Fibroblast of skin of right biceps (primary cell): ENCODE measurements around the gene WIPF1.

ENCODE experiments used
- DNase-seq: peaks from one replicate; pipeline ENCODE4 v3.0.0-alpha.2; 2013

WIPF1 gene

DNA sequence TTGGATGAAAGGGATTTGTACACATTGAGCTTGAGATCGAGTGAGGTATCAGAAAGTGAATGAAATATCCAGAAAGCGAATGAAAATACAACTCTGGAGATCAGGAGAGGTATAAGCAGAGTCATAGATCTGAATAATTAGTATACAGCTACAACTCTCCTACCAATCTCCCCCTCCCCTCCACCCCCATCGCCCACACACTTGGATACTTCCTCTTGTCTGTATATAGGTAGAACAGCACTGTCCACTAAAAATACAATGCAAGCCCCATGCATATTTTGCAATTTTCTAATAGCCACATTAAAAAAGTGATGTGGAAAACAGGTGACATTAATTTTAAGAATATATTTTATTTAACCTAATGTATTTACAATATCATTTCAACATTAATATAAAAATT, 23.7 kb upstream of the WIPF1 start:
- DNase-seq, result no peak

DNA sequence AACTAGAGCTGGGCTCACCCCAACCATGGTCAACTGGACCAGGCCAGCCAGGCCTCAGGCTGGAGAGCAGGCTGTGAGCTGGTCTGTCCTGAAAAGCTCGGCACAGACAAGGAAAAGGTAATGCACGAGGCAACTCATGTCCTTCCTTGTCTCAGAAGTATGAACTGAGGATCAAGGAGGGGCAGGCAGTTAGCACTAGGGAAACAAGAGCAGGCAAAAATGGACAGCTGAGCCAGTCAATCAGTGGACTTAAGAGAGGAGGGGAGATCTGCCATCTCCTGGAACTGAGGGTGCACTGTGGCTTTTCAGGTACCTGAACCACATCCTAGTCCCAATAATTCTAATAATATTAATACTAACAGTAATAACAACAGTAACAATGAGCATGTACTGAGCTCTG, 20.6 kb upstream of the WIPF1 start:
- DNase-seq, result no peak

DNA sequence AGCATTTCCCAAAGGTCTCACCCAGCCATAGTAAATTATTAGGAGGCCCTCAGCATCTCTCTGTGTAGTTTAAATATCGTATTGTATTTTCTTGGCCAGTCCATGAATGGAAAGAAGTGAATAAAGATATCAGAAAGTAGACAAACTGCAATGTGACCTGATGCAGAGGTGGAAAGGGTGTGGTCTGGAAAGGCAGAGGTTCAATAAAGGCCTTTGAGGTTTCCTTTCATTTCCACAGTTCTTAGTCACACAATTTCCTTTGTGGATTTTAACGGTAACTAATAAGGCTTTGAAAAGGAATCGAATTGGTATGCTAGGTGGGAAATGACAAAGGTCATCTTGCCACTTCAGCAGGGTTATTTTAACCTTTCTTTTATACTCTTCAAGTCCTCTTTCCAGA, 20.1 kb upstream of the WIPF1 start:
- no peak for DNase-seq

DNA sequence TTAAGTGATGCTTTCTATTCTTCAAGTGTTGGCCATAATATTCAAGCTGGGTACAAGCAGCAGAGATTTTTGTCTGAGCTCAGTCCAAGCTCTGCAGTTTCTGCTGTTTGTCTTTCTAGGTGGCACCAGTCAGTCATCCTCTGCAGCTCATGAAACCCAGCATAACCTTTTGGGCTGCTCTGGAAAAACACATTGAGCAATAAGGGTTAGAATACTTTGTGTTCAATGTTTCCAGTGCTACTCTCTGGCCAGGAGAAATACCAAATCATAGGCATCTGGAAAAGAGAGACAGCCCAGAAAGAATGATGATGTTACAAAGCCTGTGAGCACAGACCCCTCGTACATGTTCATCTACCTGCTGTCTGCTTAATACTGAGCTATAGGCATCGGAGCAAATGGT, 19.5 kb upstream of the WIPF1 start:
- DNase-seq, result no peak

DNA sequence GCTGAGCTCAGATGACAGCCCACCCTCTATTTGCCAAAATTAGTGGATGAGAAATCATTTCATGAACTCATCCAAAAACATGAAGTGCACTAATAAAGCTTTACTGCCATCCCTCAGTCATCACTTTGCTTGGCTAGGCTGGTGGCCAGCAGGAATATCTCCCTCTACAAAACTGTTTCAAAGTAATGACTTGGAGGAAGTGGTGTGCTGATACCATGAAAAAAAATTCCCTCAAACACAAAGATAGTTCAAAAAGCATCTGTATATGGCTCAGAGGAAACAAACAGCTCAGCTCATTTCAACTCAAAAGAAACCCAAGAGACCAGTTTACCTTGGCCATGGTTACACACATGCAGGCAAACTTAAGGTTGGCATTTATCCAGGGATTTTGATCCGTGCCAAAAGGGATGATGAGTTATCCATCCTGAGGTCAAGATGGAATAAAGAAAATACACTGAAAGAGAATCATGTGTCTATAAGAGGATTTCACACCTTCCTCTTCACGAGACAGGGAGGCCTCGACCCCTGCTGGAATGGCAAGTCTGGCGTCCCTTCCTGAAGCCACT, 18.4 kb upstream of the WIPF1 start:
- DNase-seq, result peak; percentile 86

DNA sequence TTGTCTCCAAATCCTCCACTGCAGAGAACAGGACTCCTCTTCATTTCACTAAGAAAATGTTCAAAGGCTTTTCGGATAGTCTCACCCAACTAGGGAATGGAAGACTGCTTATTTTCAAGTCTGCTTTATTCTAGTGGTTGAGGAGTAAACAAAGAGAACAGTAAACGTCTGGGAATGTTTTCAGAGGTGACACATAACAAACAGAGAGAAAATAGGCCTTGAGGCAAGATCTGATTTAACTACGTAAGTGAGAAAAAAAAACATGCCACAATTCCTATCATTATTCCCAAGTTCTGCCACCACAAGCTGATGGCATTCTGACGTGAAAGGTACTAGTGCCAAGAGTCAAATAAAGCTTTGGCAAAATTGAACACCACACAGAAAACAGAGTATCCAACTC, 16.7 kb upstream of the WIPF1 start:
- DNase-seq, result peak; percentile 63

DNA sequence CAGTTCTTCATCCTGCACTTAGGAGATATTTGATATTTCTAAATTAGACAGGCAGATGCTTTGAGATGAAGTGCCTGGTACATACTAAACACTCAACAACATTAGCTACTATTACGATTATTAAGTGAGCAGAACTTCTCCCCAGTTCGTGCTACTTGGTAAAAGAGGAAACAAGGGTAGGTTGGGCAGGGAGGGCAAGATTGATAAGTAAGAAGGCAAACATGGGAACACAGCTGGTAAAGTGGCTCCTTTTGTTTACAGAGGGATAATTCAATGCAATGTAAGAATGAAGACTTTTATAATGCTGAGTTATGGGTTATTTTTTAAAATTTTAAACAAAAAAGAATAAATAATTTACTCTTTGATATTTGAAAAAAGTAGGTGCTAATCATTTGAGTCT, 15.9 kb upstream of the WIPF1 start:
- DNase-seq, result no peak

DNA sequence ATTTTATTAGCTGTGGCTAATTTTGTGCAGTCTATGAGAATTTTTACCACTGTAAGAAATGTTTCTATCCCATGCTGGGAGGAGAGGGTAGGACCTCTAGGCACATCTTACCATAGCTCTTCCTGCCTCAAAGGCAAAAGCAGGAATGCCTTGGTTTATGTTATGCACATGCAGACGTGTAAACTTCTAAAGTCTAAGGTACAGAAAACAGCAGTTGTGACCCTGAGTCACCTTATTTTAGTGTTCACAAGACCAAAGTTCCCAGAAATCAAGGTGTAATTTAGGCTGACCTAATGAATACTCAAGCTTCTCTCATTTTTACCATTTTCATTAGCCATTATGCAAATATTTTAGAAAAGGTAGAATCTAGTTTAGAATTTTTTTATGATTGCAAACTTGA, 15.4 kb upstream of the WIPF1 start:
- DNase-seq, result no peak

DNA sequence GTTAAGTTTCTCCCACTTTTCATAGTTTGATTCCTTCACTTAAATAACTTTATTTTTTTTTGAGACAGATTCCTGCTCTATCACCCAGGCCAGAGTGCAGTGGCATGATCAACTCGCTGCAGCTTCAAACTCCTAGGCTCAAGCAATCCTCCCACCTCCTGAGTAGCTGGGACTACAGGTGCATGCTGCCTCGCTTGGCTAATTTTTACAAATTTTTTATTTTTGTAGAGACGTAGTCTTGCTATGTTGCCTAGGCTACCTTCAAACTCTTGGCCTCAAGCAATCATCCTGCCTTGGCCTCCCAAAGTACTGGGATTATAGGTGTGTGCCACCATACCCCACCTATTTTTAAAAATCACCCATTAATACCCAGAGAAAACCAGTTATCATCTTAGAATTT, 14.2 kb upstream of the WIPF1 start:
- no peak for DNase-seq

DNA sequence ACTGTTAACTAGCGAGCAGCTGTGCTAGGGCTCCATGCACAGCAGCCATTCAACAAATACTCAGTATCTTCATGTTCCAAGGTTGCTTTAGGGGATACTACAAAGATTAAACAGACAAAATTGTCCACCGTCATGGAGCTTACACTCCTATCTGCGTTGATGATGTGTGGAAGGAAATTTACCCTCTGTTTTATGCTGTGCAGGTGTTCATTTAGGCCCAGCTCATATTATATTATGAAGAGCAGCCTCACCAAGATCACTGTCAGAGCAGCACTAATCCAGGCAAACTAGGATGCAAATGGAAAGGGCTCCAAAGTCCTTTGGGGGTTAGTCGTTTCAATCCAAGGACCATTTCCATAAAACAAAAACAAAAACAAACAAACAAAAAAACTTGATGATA, 13.4 kb upstream of the WIPF1 start:
- DNase-seq, result no peak

DNA sequence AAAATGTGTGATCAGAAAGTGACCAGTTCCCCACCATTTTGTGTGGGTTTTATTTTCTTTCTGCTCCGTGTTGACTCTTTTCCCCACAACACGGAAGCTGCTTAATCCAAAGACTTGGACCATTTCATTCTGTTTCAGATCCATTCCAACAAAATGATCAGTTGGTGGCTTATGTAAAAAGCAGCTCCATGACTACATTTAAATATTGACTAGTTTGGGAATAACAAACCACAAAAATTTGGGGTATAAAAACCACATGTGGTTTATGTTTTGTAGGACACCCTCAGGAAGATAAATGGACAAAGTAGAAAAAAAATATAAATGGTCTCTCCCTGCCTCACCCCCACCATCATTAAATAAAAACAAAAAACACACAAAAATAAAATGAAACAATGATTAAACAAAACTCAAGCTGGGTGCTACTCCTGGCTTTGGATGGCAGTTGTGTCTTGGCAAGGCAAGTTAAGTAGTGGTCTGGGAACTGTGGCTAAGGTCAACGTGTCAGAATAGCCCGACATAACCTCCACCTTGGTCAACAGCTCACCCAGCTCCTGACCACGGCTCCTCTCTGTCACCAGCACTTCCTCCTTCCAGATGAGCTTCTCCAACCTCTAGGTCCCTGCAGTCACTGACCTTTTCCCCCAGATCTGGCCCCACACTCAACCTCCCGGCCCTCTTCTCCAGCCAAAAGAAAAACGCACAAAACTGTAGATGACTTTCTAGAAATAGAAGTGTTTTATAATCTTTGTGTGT, 12.8 kb upstream of the WIPF1 start:
- DNase-seq, result peak; percentile 66

DNA sequence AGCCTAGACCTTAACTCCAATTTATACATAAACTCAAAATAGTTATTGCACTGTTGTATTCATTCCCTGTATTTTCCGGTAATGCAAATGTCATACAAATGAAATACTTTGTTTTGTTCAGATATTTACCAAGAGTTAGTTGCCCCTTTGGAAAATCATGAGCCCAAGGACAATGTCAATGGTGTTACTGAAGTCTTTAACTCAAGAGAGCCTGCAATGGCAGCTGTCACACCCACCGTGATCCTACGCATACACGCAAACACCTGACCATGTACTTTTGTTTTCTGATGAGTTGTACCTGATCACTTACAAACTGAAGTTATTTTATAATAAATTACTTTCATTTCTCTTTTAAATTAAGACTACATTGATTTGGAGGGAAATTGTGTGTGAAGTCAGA, 11.7 kb upstream of the WIPF1 start:
- DNase-seq, result no peak

DNA sequence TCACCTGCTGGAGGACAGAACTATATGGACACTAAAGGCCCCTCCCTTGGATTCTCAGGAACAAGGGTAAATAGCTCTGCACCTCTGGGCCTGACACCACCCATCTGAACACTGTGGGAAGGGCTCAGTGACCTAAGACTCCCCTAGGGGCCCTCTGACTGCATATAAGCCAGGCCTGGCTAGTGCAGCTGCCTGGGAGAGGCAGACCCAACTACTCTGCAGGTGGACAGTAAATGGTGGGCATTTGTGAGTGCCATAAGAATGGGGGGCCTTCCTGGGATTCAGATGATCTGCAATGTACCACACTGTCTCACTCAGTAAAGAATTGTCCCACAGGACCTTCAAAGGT, 11.2 kb upstream of the WIPF1 start:
- no peak for DNase-seq

DNA sequence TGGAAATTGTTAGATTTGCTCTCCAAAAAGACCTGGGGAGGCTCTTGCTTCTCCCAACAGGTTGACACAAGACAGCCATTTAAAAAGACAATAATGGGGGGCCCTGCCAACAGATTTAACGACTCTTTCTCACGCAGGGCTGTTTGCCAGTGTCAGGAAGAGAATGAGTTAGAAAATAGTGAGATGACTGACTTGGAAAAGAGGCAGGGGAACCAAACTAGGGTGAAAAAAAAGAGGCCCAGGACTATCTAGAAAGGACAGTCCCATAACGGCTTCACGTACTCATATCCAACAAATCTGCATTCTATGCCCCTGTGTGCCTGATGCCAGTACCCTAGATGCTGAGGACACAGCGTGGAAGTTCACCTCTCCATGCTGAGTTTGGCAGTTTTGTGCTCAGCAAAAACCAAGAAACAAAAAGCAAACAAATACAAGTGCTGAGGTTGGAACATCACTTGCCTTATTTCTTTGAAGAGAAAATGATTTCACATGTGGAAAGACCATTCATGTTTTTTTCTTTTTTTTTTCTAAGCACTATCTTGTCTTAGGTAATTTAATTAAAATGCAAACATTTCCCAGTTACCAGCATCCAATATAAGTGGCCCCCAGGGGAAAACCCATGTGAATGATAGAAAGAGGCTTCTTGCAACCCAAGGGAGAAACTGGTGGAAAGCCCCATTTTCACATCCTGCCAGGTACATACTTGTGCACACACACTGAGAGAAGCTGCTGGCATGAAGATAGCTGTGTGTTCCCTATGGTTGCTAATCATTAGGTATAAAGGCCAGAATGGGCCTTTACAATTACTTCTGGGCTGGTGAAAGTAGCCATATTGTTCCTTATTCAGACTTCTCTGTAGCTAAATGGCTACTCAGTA, 10.6 kb upstream of the WIPF1 start:
- no peak for DNase-seq

DNA sequence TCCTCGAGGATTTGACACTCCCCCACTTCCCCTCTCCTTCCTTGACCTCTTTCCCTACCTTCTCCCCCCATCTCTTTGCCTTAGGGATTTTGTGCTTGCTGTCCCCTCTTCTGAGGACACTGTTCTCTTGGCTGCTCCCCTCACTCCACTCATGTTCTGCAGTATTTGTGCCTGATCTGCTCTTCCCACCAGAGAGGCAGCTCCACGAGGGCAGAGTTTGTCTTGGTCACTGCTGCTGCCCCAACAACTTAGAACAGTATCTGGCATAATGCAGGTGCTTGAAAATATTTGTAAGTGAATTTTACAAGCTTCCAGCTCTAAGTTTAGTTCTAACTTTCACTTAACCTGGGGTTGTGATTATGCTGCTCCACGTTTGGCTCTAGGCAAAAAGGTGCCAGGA, 10.0 kb upstream of the WIPF1 start:
- DNase-seq, result no peak

DNA sequence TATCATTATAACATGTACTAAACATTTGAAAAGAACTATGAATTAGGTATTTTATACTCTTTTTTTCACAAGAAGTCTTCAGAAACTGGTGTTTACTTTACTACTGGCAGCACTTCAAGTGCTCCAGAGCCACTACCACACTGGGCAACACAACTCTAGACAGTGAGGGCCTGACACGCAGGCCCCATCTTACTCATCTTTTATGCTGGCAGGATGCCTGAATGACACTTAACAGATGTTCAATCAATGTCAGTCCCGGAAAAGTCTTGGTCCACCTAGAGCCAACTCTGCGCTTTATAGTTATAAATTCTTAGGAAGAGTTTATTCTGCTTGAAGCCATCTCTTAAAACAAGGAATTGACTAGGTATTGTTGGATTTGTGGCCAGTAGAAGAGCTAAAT, 8.7 kb upstream of the WIPF1 start:
- peak; percentile 94 for DNase-seq

DNA sequence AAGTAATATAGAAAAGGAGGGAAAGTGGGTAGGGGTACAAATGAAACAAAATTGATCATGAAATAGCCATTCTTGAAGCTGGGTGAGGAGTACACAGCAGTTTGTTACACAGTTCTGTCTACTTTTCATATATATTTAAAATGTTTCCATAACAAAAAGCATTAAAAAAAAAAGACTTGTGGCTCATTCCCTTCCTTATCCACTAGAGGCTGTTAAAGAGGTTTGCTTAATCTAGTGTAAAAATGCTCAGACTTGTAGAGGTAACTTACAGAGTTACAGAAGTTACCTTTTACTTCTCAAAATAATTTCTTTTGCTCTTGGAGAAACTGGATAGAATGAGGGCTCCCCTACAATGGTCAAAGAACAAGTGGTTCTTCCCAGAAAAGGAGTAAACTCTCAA, 8.1 kb upstream of the WIPF1 start:
- DNase-seq, result peak; percentile 41

DNA sequence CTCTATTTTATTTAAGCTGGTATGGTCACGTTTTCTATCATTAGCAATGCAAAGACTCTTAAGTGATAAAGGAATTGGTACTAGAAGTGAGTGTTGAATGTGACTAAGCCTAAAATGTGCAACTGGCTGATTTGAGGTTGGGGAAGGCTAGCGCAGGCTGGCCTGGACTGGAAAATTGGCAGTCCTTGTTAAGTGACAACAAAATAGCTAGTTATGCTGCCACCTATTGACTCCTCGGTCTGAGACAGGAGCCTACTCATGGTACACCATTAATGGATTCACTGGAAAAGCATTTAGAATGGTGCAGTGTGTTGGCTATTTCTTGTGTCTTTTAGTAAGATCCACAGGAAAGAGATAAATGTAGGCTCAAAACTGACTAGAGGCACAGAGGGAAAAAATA, 5.7 kb upstream of the WIPF1 start:
- DNase-seq, result peak; percentile 71

DNA sequence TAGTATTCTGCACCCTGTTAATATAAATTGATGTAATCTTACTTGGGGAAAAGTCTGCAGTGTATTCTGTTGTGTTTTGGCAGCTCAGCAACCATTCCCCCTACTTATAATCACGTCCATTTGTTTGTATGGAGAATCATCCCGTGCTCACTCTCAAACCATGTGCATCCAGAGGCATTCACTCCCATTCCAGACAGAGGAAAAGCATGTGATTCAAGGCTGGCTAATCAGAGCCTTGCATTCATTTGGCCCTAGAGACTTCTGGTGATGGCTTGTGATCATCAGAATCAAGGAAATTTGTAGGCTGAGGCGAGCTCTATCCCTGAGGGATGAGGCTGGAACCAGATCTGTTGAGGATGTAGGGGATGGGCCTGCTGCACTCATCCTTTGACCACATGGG, 5.1 kb upstream of the WIPF1 start:
- no peak for DNase-seq

DNA sequence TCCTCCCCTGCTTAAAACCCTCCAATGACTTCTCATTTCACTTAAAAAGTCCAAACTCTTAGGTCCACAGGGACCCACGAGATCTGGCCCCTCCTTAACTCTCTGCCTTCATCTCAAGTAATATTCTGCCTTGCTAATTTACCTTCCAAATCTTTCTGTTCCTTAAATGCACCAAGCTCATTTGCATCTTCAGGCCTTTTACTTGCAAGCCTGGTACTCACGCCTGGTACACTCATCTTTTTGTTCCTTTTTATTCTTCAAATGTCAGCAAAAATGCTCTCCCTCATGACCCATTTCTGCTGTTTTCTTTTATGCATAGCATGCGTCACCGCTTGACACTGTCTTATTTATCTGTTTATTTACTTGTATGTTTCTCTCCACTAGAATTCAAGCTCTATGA, 2.7 kb upstream of the WIPF1 start:
- DNase-seq, result no peak

DNA sequence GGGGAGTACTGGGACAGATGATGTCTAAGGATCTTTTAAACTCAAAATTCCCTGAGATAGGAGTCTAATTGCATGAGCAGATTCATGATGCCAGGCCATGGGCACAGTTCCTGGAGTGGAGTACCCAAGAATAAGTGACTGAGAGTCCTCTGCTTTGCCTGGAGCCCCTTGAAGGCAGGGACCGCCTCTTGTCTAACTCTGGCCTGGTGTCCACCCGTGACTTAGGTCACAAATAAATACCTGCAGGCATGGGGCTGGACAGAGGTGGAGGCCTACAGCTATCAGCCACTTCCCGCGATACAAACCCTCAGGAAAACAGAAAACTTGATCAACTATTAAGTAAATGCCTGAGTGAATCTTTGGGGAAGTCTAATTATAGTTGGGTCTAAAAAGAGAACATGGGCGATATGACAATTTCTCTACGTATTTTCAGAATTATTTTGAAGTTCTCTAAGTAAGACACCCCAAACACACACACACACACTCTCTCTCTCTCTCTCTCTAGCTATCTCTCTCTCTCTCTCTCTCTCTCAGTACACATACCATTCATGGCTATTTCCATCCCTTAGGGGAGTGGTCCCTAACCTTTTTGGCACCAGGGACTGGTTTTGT, 1.8 kb upstream of the WIPF1 start:
- no peak for DNase-seq

DNA sequence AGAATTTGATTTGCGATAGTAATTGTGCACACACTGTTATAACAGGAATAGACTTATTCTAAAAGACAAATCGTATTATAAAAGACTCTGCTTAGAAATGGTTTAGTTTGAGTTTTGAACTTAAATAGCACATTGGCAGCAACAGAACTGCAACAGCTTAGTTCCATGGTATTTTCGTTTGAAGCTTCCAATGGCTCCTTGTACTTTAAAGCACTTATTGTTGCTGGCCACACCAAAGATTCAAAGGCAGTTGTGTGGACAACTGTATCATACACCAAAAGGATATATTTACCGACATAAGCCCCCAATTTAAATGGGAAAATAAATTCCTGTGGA, 627 bp downstream of the WIPF1 start:
- DNase-seq, result no peak

DNA sequence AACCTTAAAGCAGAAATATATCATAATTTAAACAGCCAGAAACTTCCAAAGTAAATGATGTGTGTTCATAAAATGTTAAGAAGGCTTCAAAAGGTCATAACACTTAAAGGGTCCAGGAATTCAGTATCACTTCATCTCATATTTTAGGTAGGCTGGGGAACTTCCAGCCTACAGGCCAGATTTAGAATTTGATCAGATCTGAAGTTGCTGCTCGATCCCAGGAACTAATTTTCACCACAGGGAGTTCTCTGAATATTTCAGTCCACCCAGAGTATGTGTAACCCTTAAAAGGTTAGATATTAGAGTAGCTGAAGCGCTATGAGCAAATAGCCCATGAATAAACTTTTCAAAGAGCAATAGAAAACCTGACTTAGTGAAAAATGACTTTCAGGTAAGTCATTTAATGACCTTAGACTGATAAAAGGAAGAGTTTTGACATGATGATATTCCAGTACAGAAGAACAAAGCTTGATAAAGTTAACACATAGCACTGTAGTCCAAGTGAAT, 1.7 kb downstream of the WIPF1 start:
- DNase-seq, result no peak
